ENCODE results near the gene DAZL.
A peak's percentile ranks its signal among the peaks of the same experiment; 100 is the strongest.

Gene DAZL

GRCh38 chr3:16589867-16590624 lies 15.2 kb downstream of the DAZL start:
- no peak for DNase-seq

- no peak for DNase-seq
Observed at GRCh38 chr3:16589120-16589519, 16.1 kb downstream of the DAZL start.

- DNase-seq: no peak
Observed at GRCh38 chr3:16587681-16588060, 17.6 kb downstream of the DAZL start.

- DNase-seq: no peak
Observed at GRCh38 chr3:16587047-16587680, 18.1 kb downstream of the DAZL start.

GRCh38 chr3:16584880-16585279 lies 20.3 kb downstream of the DAZL start:
- DNase-seq: no peak

GRCh38 chr3:16583551-16583950 lies 21.7 kb downstream of the DAZL start:
- no peak for DNase-seq

GRCh38 chr3:16570113-16570512 lies 35.1 kb downstream of the DAZL start:
- DNase-seq: no peak

- no peak for DNase-seq
Observed at GRCh38 chr3:16568532-16568931, 36.7 kb downstream of the DAZL start.

- DNase-seq: no peak
Observed at GRCh38 chr3:16568115-16568514, 37.1 kb downstream of the DAZL start.

- DNase-seq: no peak
Observed at GRCh38 chr3:16559653-16560365, 45.4 kb downstream of the DAZL start.

- no peak for DNase-seq
Observed at GRCh38 chr3:16554126-16554525, 51.1 kb downstream of the DAZL start.

GRCh38 chr3:16552757-16553156 lies 52.5 kb downstream of the DAZL start:
- no peak for DNase-seq

- DNase-seq: no peak
Observed at GRCh38 chr3:16551342-16551976, 53.8 kb downstream of the DAZL start.

- peak; percentile 72 to 86 for DNase-seq
Observed at GRCh38 chr3:16550676-16551341, 54.4 kb downstream of the DAZL start.

- no peak for DNase-seq
Observed at GRCh38 chr3:16550305-16550675, 54.9 kb downstream of the DAZL start.

- DNase-seq: no peak
Observed at GRCh38 chr3:16548721-16549120, 56.5 kb downstream of the DAZL start.

GRCh38 chr3:16547561-16548357 lies 57.5 kb downstream of the DAZL start:
- DNase-seq: no peak

- DNase-seq: no peak
Observed at GRCh38 chr3:16546186-16547010, 58.8 kb downstream of the DAZL start.

- DNase-seq: no peak
Observed at GRCh38 chr3:16545413-16546185, 59.6 kb downstream of the DAZL start.

GRCh38 chr3:16543242-16543864 lies 61.9 kb downstream of the DAZL start:
- DNase-seq: no peak

Data from activated CD4-positive, alpha-beta T cell treated with anti-CD3 and anti-CD28 coated beads for 4 hours (primary cell).